SU-DHL-6 (cell line): Measurements from ENCODE around the gene GMPPA.
A peak's percentile ranks its signal among the peaks of the same experiment; 100 is the strongest.

Source experiments
- H2AFZ ChIP-seq: fragments of 200-600 bp; sonication (generic); 2 replicates; pipeline ENCODE4 v1.6.1; 2014; ENCODE audit warnings: low read depth, mild to moderate bottlenecking, moderate library complexity, mixed read lengths, antibody characterized with exemption, low read length; ENCODE audit not compliant: severe bottlenecking
- H3F3A ChIP-seq: fragments of 200-600 bp; shearing (Covaris generic); 2 replicates; pipeline ENCODE4 v1.6.0; 2016; ENCODE audit warnings: antibody characterized with exemption, mild to moderate bottlenecking; ENCODE audit not compliant: insufficient read depth
- H3K27ac ChIP-seq: fragments of 200-600 bp; sonication (generic); 2 replicates; pipeline ENCODE4 v1.5.1; 2016; ENCODE audit warnings: low read depth, mild to moderate bottlenecking, low read length, moderate library complexity, mixed read lengths
- H3K27me3 ChIP-seq: fragments of 200-600 bp; sonication (generic), shearing (Covaris generic); 2 replicates; pipeline ENCODE4 v1.6.0; 2014; ENCODE audit warnings: mild to moderate bottlenecking, low read length
- H3K36me3 ChIP-seq: fragments of 200-600 bp; sonication (generic); 2 replicates; pipeline ENCODE4 v1.6.1; 2014; ENCODE audit warnings: mild to moderate bottlenecking, low read length, mixed read lengths
- H3K4me2 ChIP-seq: fragments of 300-600, 200-600 bp; shearing (Covaris generic), sonication (generic); 2 replicates; pipeline ENCODE4 v1.6.0; 2014; ENCODE audit warnings: low read length, low read depth, mild to moderate bottlenecking; ENCODE audit not compliant: poor library complexity, severe bottlenecking
- H3K4me3 ChIP-seq: fragments of 200-600 bp; sonication (generic); 2 replicates; pipeline ENCODE4 v1.5.1; 2014; ENCODE audit warnings: antibody characterized with exemption, low read length, mild to moderate bottlenecking, mixed read lengths; ENCODE audit not compliant: insufficient read depth, poor library complexity, severe bottlenecking
- H3K79me2 ChIP-seq: fragments of 200-600 bp; sonication (generic); 2 replicates; pipeline ENCODE4 v1.6.1; 2014; ENCODE audit warnings: mild to moderate bottlenecking, low read length, moderate library complexity; ENCODE audit not compliant: insufficient read depth
- H3K9ac ChIP-seq: fragments of 200-600 bp; sonication (generic); 2 replicates; pipeline ENCODE4 v1.7.0; 2014; ENCODE audit warnings: mild to moderate bottlenecking, low read length
- H3K9me2 ChIP-seq: fragments of 200-600 bp; sonication (generic); replicated peaks from 2 replicates; pipeline ENCODE4 v1.6.1; 2014; ENCODE audit warnings: low read length; ENCODE audit not compliant: insufficient read depth
- H3K9me3 ChIP-seq: fragments of 200-600 bp; sonication (generic); 2 replicates; pipeline ENCODE4 v1.6.1; 2014; ENCODE audit warnings: low read length, mixed read lengths; ENCODE audit not compliant: insufficient read depth
- H4K20me1 ChIP-seq: fragments of 200-600 bp; sonication (generic); 2 replicates; pipeline ENCODE4 v1.6.1; 2014; ENCODE audit warnings: low read depth, mild to moderate bottlenecking, antibody characterized with exemption, low read length, moderate library complexity, mixed read lengths
- EZH2phosphoT487 ChIP-seq: fragments of 200-600 bp; sonication (generic), shearing (Covaris generic); conservative IDR thresholded peaks from 2 replicates; pipeline ENCODE4 v1.6.1; 2018; ENCODE audit warnings: mild to moderate bottlenecking, antibody characterized with exemption, low read length, moderate library complexity, mixed read lengths
- TF ChIP-seq, protein P1 (sequence below): fragments of 200-600 bp; sonication (generic); IDR thresholded peaks from one replicate; pipeline ENCODE4 v1.5.1; 2017; ENCODE audit warnings: antibody characterized with exemption, mild to moderate bottlenecking, low read length, moderate library complexity; ENCODE audit not compliant: insufficient read depth, poor library complexity, severe bottlenecking

Gene GMPPA

DNA sequence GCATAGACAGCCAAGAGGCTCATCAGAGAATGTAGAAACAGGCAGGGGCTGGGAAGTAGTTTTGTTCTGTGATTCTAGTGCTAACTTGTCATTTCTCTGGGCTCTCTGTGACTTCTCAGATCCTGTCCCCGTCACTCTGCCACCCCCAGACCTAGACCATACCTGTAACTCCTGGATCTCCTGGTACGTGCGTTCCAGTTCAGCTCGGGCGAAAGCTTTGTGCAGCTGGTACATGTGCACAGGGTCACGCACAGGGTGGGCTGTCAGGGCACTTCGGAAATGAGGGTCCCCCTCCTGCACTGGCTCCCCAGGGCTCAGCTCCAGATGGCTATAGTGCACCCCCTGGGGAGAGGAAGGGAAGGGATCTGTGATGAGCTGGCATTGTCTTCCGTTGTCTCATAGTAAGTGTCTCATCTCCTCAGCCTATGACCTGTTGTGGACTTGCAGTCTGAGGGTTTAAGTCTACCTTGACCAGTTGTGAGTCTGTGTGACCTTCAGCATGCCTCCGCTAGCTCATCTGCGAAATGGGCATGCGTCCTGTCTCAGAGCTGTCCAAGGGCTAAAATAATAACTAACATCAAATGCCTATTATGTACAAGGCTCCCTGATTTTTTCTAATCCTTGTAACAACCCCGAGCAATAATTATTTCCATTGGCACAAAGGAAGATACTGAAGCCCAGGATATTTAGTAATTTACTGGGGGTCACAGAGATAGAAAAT, 42.3 kb downstream of the GMPPA start:
- Histone ChIP-seq H3K4me3 (no peak overlapping the region), H3K36me3 (no peaks in the 10 kb centered on the region), H3K79me2 (no peaks in the 10 kb centered on the region), H3K9me2 (no peaks in the 10 kb centered on the region), H3F3A (peaks cover 7% of the 10 kb centered on the region), H4K20me1 (no peaks in the 10 kb centered on the region), H3K9me3 (no peaks in the 10 kb centered on the region), H2AFZ (no peak overlapping the region), H3K27me3 (no peaks in the 10 kb centered on the region), H3K4me2 (peak overlapping the region; percentile 95), H3K9ac (no peak overlapping the region), H3K27ac (no peak overlapping the region)
- TF ChIP-seq EZH2phosphoT487: no peak
- TF ChIP-seq, protein P1, sequence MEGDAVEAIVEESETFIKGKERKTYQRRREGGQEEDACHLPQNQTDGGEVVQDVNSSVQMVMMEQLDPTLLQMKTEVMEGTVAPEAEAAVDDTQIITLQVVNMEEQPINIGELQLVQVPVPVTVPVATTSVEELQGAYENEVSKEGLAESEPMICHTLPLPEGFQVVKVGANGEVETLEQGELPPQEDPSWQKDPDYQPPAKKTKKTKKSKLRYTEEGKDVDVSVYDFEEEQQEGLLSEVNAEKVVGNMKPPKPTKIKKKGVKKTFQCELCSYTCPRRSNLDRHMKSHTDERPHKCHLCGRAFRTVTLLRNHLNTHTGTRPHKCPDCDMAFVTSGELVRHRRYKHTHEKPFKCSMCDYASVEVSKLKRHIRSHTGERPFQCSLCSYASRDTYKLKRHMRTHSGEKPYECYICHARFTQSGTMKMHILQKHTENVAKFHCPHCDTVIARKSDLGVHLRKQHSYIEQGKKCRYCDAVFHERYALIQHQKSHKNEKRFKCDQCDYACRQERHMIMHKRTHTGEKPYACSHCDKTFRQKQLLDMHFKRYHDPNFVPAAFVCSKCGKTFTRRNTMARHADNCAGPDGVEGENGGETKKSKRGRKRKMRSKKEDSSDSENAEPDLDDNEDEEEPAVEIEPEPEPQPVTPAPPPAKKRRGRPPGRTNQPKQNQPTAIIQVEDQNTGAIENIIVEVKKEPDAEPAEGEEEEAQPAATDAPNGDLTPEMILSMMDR: no peak

DNA sequence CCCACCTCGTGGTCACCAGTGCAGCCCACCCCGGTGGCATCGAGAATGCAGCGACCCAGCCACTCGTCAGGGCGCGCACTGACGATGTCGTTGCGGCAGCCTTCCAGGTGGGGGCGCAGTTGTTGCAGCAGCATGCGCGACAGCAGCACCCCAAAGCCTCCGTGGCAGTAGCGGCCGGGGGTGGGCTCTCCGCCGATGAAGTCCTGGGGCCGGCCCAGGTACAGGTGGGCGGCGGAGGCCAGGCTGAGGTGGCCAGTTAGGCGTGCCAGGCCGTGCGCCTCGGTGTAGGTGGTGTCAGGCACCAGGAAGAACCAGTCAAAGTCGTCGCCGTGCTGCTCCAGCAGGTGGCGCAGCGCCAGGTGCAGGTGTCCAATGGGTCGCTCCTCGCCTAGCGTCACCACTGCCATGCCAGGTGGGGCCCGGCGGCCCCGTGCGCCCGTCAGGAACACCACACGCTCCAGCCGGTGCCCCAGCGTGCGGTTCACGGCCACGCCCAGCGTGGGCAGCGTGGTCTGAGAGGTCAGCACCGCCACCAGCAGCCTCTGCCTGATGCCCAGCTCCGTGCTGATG, 43.0 kb downstream of the GMPPA start:
- peak overlapping the region; percentile 75 for H3K9ac ChIP-seq

DNA sequence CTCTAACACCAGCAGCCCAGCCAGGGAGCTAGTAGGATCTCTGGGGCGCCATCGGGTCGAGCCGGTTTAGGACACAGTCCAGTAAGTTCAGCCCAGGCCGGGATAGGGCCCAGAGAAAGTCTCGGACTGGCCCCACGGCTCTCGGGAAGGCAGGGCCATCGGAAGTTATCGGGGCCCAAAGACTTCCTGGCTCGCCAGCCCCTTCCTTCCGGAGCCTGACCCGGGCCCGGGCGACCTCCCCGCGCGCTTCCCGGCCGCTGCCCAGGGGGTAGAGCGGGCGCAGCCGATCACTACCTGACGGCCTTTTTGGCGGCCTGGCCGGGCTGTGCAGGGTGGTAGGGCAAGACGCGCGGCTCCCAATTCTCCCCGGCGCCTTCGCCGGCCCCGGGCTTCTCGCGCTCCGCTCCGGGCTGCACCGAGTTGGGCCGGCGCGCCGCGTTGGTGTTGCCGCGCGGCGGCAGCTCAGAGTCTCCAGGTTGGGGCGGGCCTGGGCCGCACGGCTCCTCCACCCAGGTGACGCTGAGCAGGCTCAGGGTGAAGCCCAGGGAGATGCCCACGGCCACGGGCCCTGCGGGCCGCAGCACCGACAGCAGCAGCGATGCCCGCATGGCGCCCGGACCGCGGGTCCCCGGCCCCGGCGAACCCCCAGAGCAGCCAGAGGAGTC, 44.4 kb downstream of the GMPPA start:
- peak overlapping the region; percentile 89 for H2AFZ ChIP-seq
- TF ChIP-seq EZH2phosphoT487: no peak
- TF ChIP-seq, protein P1: no peak
- H3K9me3 ChIP-seq: no peaks in the 10 kb centered on the region
- H3K4me3 ChIP-seq: peak overlapping the region; percentile 92
- peaks cover 7% of the 10 kb centered on the region for H3F3A ChIP-seq
- H3K9ac ChIP-seq: peak overlapping the region; percentile 75
- no peaks in the 10 kb centered on the region for H3K36me3 ChIP-seq
- H3K9me2 ChIP-seq: no peaks in the 10 kb centered on the region
- H4K20me1 ChIP-seq: no peaks in the 10 kb centered on the region
- no peaks in the 10 kb centered on the region for H3K27me3 ChIP-seq
- H3K27ac ChIP-seq: peak overlapping the region; percentile 74
- H3K4me2 ChIP-seq: peak overlapping the region; percentile 95
- H3K79me2 ChIP-seq: no peaks in the 10 kb centered on the region

More for the DNA sequence above, 43.0 kb downstream of the GMPPA start:
- Histone ChIP-seq H3K4me3 (peak overlapping the region; percentile 92), H4K20me1 (no peaks in the 10 kb centered on the region), H3K4me2 (peak overlapping the region; percentile 95), H3K9me2 (no peaks in the 10 kb centered on the region), H3K27me3 (no peaks in the 10 kb centered on the region), H3K36me3 (no peaks in the 10 kb centered on the region), H3K9me3 (no peaks in the 10 kb centered on the region), H3K79me2 (no peaks in the 10 kb centered on the region), H3F3A (peaks cover 7% of the 10 kb centered on the region), H3K27ac (no peak overlapping the region), H2AFZ (peak overlapping the region; percentile 55)
- no peak for TF ChIP-seq EZH2phosphoT487
- TF ChIP-seq, protein P1: peak; percentile 100
